Activated T-cell treated with anti-CD3 and anti-CD28 coated beads, Interleukin-2, amount 50 U/mL, for 1 hour (primary cell): ENCODE measurements around the gene IHH.

Experiments used
- DNase-seq: peaks from one replicate; pipeline ENCODE4 v3.0.0-alpha.2; 2020

Gene IHH

DNA sequence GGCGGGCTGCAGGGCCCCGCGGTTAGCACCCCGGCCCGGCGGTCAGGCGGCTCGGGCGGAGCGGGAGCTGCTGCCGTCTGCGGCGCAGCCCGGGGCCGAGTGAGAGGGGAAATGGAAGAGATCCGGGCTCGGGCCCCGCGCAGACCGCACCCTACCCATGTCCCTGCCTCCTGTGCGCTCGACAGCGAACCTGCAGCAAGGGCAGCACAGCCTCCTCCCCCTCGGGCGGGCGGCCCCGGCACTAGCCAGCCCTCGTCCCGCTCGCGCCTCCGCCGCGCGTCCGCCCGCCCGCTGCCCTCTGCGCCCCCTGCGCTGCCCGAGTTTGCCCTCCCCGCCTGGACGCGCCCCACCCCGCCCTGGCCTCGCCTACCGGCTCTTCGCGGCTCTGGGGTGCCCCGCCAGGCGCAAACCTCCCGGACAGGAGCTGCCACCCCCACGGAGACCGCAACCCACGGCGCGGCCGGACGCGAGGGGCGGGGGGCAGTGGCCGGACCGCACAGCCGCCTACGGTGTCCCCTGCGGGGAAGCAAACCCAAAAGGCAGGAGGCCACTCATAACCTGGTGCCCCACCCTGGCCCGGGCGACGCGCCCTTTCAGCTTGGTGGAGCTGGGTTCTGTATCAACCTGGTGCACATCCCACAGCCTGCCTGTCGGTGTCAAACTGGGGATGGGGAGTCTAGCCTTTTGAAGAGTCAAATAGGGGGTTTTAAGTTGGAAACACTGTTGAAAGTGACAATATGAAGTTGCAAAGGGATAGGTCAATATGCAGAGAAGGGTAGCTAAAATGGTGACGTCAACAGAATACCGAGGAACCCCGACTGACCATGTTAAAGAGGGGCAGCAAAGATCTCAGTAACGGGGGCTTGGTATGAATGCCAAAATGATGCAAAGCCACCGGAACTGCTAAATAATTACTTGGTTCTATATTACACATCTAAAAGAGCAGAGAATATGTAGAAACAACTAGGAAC, at the start of gene IHH:
Gene IHH, minus strand, starts transcription at position 101 of the 971 bp plus-strand sequence. CDS start 454 bp downstream, outside the sequence.
- peak; percentile 23 for DNase-seq

- DNase-seq, result peak; percentile 43
Measured at GRCh38 chr2:219109471-219109870, 48.8 kb upstream of the IHH start.

GRCh38 chr2:219107758-219108157, 47.0 kb upstream of the IHH start:
- DNase-seq, result no peak

DNA sequence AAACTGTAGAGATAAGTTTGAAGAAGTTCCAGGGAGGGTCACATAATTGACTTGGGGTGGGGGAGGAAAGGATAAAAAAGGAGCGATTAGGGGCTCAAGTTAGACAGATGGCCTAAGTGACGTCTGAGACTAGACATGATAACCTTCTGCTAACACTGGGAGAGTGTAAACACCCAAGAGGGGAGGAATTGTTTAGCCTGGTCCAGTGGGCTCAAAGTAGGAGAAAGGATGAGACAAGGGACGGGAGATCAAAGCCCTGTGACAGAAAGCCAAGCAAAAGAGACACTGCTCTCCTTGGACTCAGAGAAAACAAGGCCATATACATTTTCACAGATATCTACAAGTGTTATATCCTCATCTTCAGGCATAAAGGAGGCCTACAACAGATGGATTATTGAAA, 45.5 kb upstream of the IHH start:
- DNase-seq, result no peak

DNA sequence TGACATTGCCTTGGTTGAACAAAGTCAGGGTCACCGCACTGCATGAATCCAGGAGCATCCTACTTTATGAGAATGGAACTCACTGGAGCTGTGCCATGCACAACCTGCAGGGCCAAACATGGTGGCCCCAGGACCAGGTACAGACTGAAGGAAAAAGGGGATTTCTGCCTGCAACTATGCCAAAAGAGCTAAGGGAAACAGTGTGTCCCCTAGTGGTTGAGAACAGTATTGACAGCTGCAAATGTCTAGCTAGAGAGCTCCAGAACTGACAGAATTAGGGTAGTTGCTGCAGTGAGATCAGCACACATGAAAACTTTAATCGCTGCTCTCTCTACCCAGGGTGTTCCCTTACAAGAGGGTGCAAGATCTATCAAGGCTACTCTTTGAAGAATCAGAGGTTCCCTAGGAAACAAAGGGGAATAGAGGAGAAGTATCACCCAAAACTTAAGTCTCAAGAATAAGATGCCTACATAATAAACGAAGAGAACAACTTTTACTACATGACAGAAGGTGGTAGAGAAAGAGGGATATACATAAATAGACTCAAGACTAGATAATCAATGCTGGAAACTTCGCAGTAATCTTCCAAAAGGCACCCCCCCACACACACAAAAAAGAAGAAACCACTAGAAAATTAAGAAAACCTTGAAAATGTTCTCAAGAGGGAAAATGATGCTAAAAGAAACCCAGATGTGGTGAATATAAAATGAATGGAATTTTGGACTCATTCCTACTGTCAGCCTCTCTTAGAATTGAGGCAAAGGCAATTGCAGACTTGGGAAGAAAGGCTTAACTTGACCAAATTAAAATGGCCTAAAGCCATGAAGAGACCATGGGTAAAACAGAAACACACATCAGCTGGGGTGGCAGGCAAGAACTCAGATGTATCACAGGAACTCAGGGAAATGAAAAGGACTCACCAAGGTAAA, 43.6 kb upstream of the IHH start:
- DNase-seq, result no peak

DNA sequence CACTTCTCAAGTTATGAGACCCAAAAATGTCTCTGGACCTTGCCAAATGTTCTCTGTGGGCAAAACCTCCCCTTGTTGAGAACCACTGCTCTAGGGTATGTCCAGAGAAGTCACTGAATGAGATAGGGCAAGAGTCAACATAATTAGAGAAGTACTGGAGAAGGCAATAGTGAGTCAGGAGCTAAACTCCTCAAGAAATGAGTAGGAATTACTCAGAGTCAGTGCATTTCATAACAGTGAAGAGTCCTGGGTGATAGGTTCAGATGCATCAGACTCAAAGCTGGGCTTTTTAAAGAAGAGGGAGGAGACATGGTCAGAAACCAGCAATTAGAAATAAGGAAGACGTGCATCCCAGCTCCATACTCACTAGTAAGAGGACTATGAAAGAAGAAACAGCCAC, 38.6 kb upstream of the IHH start:
- DNase-seq, result no peak

DNA sequence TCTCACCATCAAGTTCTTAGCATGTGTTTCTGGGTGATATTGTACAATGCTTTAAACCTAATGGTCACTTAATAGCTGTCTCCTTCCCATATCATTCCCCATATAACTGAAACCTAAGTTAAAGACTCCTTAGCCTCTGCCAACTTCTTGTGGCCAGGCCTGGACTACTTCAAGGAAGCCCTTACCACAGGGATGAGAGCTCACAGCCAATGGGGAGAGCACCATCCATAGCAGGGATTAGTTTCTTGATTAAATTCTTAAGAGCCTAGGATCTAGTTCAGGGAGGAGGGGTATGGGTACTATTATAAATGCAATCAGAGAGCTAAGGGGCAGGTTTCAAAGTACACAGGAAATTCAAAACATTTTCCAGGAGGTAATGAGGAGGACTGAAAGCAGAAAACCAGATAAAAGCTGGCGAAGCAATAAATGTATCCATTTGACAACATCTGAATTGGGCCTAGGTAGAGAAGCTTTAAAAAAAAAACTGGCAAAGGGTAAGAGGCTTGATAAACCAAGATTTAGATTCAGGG, 34.8 kb upstream of the IHH start:
- DNase-seq, result no peak

DNA sequence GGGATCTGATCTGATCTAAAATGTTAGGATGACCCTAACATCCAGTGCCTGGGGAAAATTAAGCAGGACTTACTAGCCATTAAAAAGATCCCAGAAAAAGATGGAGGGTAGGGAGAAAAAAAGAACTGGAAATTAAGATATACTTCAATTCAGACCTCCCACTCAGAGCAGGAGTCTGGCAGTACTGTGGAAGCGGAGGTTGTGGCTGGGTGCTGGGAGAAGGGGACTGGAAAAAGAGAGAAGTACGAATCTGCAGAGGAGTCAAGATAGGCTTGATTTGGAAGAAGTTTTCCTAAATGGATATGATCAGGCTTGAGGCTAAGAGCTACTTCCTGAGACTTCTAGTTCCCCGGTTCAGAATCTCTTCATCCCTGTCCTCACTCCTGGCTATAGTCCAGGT, 33.5 kb upstream of the IHH start:
- no peak for DNase-seq

- no peak for DNase-seq
Measured at GRCh38 chr2:219090436-219091299, 29.9 kb upstream of the IHH start.

- DNase-seq, result no peak
Measured at GRCh38 chr2:219089330-219089729, 28.6 kb upstream of the IHH start.

DNA sequence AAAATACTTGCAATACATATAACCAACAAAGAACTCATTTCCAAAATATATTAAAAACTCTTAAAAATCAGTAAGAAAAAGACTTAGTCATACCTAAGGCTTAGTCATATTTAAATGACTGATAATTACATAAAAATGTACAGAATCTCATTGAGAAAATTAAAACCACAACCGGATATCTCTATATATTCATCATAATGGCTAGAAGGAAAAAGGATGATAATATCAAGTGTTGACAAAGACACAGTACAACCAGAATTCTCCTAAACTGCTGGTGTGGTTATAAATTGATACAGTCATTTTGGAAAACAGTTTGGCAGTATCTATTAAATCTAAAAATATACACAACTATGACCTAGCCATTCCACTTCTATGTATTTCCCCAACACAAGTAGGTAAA, 27.1 kb upstream of the IHH start:
- DNase-seq, result no peak

- no peak for DNase-seq
Measured at GRCh38 chr2:219087361-219087760, 26.6 kb upstream of the IHH start.

GRCh38 chr2:219086196-219086595, 25.5 kb upstream of the IHH start:
- DNase-seq, result no peak

DNA sequence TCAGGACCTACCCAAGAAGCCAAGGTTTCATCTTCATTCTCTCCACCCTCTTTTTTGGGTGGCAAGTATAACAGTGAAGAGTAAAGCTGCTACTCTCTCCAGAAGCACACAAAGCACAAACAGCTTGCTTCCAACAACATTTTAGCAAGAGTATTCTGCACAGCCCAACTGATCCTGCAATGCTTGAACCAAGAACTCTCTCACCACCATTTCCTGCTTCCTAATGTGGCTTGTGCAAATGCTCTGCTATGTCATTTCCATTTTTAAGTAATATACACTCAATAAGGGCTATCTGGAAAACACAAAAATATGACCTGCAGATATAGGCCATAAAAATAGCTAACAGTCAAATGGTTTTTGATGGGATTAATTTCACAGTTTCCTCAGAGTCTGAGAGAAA, 24.1 kb upstream of the IHH start:
- DNase-seq, result no peak

- no peak for DNase-seq
Measured at GRCh38 chr2:219082332-219082958, 21.7 kb upstream of the IHH start.

GRCh38 chr2:219081701-219082331, 21.1 kb upstream of the IHH start:
- DNase-seq, result no peak

- no peak for DNase-seq
Measured at GRCh38 chr2:219081096-219081495, 20.4 kb upstream of the IHH start.

- no peak for DNase-seq
Measured at GRCh38 chr2:219079417-219079816, 18.7 kb upstream of the IHH start.

DNA sequence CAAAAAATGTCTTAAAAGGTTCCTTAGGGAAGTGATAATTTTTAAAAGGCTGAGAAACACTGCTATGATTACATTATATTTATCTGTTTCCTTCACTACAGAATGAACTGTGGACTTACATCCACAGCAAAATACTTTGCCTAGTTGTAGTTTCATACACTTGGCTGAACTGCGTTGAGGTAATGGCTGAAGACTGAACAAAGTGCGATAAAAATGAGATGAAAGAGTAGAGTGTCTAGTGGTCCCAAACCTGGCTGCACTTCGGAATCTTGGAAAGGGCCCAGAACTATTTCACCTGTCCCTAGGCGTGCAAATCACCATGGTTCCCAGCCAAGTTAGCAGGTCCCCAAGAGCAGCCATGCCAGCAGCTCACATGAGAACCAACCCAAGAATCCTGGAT, 18.2 kb upstream of the IHH start:
- no peak for DNase-seq

DNA sequence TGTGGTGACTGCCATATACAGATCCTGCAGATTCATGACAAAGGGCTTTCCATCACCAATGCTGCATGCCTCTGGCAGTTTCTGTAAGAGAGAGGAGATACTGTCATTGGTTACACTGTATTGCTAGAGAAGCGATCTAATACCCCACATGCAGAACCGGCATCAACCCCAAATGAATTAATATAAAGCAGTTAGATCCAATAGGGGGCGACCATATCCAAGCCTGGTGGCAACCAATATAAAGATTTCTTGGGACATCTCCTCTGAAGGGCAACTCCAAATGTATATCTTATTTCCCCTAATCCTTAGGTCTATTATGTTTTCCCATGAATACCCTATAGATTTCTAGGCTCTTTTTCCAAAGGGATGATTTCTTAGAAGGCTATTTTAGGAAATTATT, 17.4 kb upstream of the IHH start:
- no peak for DNase-seq

GRCh38 chr2:219076253-219076652, 15.5 kb upstream of the IHH start:
- DNase-seq, result no peak
